GM19193 (cell line): Measurements from ENCODE around the gene NAA16.

Experiments used
- POLR2A ChIP-seq: IDR thresholded peaks from 4 replicates; pipeline ENCODE4 v1.6.1; 2011; ENCODE audit not compliant: insufficient read depth, insufficient read length; ENCODE audit errors: extremely low read depth

Gene NAA16

GRCh38 chr13:41408121-41408520 is 97.1 kb downstream of the NAA16 start:
- no peak for TF ChIP-seq POLR2A

- no peak for TF ChIP-seq POLR2A
These were observed 97.7 kb downstream of the NAA16 start for GRCh38 chr13:41408746-41409145.

GRCh38 chr13:41409611-41410010 is 98.5 kb downstream of the NAA16 start:
- no peak for TF ChIP-seq POLR2A

GRCh38 chr13:41411060-41411459 is 100.0 kb downstream of the NAA16 start:
- TF ChIP-seq POLR2A: no peak

GRCh38 chr13:41411522-41411921 is 100.5 kb downstream of the NAA16 start:
- TF ChIP-seq POLR2A: no peak

- TF ChIP-seq POLR2A: no peak
These were observed 102.8 kb downstream of the NAA16 start for GRCh38 chr13:41413872-41414271.

- no peak for TF ChIP-seq POLR2A
These were observed 105.2 kb downstream of the NAA16 start for GRCh38 chr13:41416276-41416675.

GRCh38 chr13:41418027-41418426 is 107.0 kb downstream of the NAA16 start:
- TF ChIP-seq POLR2A: no peak

GRCh38 chr13:41418731-41419130 is 107.7 kb downstream of the NAA16 start:
- no peak for TF ChIP-seq POLR2A

- no peak for TF ChIP-seq POLR2A
These were observed 108.1 kb downstream of the NAA16 start for GRCh38 chr13:41419206-41419605.

- TF ChIP-seq POLR2A: no peak
These were observed 109.1 kb downstream of the NAA16 start for GRCh38 chr13:41420146-41420545.

GRCh38 chr13:41426047-41426446 is 115.0 kb downstream of the NAA16 start:
- TF ChIP-seq POLR2A: no peak
